ENCODE results near the gene SORBS2.
"Not testable (repeated sequence)": the region's sequence is repeated elsewhere in the genome, so short reads cannot be mapped to it uniquely, and the experiment has no call there.

Gene SORBS2

GRCh38 chr4:185716577-185717376 is 95.2 kb downstream of the SORBS2 start:
- H3K4me1 ChIP-seq (ENCODE audit: control insufficient read depth, insufficient read depth, low read length, poor library complexity, severe bottlenecking) = no peaks in the 10 kb centered on the region
- DNase-seq = no peak
- no peaks in the 10 kb centered on the region for H3K36me3 ChIP-seq (ENCODE audit: control insufficient read depth, insufficient read depth, low read length)
- no peak overlapping the region for H3K27ac ChIP-seq (ENCODE audit: insufficient read depth, low read length, poor library complexity, severe bottlenecking)
- H3K9me3 ChIP-seq (ENCODE audit: control insufficient read depth, low read length) = no peaks in the 10 kb centered on the region
- no peaks in the 10 kb centered on the region for H3K27me3 ChIP-seq (replicated peaks; ENCODE audit: control insufficient read depth, insufficient read depth, low read length, poor library complexity, severe bottlenecking)
- H3K4me3 ChIP-seq (ENCODE audit: insufficient read depth, low read depth, low read length, poor library complexity, severe bottlenecking) = no peak overlapping the region

GRCh38 chr4:185716141-185716551 is 95.8 kb downstream of the SORBS2 start:
- H3K27me3 ChIP-seq (replicated peaks; ENCODE audit: control insufficient read depth, insufficient read depth, low read length, poor library complexity, severe bottlenecking) = no peaks in the 10 kb centered on the region
- H3K9me3 ChIP-seq (ENCODE audit: control insufficient read depth, low read length) = no peaks in the 10 kb centered on the region
- no peak for DNase-seq
- no peak overlapping the region for H3K27ac ChIP-seq (ENCODE audit: insufficient read depth, low read length, poor library complexity, severe bottlenecking)
- no peaks in the 10 kb centered on the region for H3K4me1 ChIP-seq (ENCODE audit: control insufficient read depth, insufficient read depth, low read length, poor library complexity, severe bottlenecking)
- H3K4me3 ChIP-seq (ENCODE audit: insufficient read depth, low read depth, low read length, poor library complexity, severe bottlenecking) = no peak overlapping the region
- no peaks in the 10 kb centered on the region for H3K36me3 ChIP-seq (ENCODE audit: control insufficient read depth, insufficient read depth, low read length)

- H3K36me3 ChIP-seq (ENCODE audit: control insufficient read depth, insufficient read depth, low read length); H3K4me1 ChIP-seq (ENCODE audit: control insufficient read depth, insufficient read depth, low read length, poor library complexity, severe bottlenecking); H3K27ac ChIP-seq (ENCODE audit: insufficient read depth, low read length, poor library complexity, severe bottlenecking); H3K9me3 ChIP-seq (ENCODE audit: control insufficient read depth, low read length); H3K4me3 ChIP-seq (ENCODE audit: insufficient read depth, low read depth, low read length, poor library complexity, severe bottlenecking); H3K27me3 ChIP-seq (replicated peaks; ENCODE audit: control insufficient read depth, insufficient read depth, low read length, poor library complexity, severe bottlenecking); DNase-seq: not testable (repeated sequence)
Observed at GRCh38 chr4:185714524-185714923, 97.5 kb downstream of the SORBS2 start.

GRCh38 chr4:185713731-185714130 is 98.3 kb downstream of the SORBS2 start:
- Histone ChIP-seq H3K4me1 (ENCODE audit: control insufficient read depth, insufficient read depth, low read length, poor library complexity, severe bottlenecking) (no peaks in the 10 kb centered on the region), H3K27me3 (replicated peaks; ENCODE audit: control insufficient read depth, insufficient read depth, low read length, poor library complexity, severe bottlenecking) (no peaks in the 10 kb centered on the region), H3K36me3 (ENCODE audit: control insufficient read depth, insufficient read depth, low read length) (no peaks in the 10 kb centered on the region), H3K27ac (ENCODE audit: insufficient read depth, low read length, poor library complexity, severe bottlenecking) (no peak overlapping the region), H3K9me3 (ENCODE audit: control insufficient read depth, low read length) (no peaks in the 10 kb centered on the region), H3K4me3 (ENCODE audit: insufficient read depth, low read depth, low read length, poor library complexity, severe bottlenecking) (no peak overlapping the region)
- no peak for DNase-seq

- DNase-seq = no peak
- Histone ChIP-seq H3K4me1 (ENCODE audit: control insufficient read depth, insufficient read depth, low read length, poor library complexity, severe bottlenecking) (no peaks in the 10 kb centered on the region), H3K4me3 (ENCODE audit: insufficient read depth, low read depth, low read length, poor library complexity, severe bottlenecking) (no peak overlapping the region), H3K9me3 (ENCODE audit: control insufficient read depth, low read length) (no peaks in the 10 kb centered on the region), H3K27ac (ENCODE audit: insufficient read depth, low read length, poor library complexity, severe bottlenecking) (no peak overlapping the region), H3K27me3 (replicated peaks; ENCODE audit: control insufficient read depth, insufficient read depth, low read length, poor library complexity, severe bottlenecking) (no peaks in the 10 kb centered on the region), H3K36me3 (ENCODE audit: control insufficient read depth, insufficient read depth, low read length) (no peaks in the 10 kb centered on the region)
Observed at GRCh38 chr4:185713272-185713671, 98.7 kb downstream of the SORBS2 start.

- no peaks in the 10 kb centered on the region for H3K4me1 ChIP-seq (ENCODE audit: control insufficient read depth, insufficient read depth, low read length, poor library complexity, severe bottlenecking)
- H3K27ac ChIP-seq (ENCODE audit: insufficient read depth, low read length, poor library complexity, severe bottlenecking) = no peak overlapping the region
- H3K9me3 ChIP-seq (ENCODE audit: control insufficient read depth, low read length) = no peaks in the 10 kb centered on the region
- DNase-seq = no peak
- H3K4me3 ChIP-seq (ENCODE audit: insufficient read depth, low read depth, low read length, poor library complexity, severe bottlenecking) = no peak overlapping the region
- no peaks in the 10 kb centered on the region for H3K27me3 ChIP-seq (replicated peaks; ENCODE audit: control insufficient read depth, insufficient read depth, low read length, poor library complexity, severe bottlenecking)
- H3K36me3 ChIP-seq (ENCODE audit: control insufficient read depth, insufficient read depth, low read length) = no peaks in the 10 kb centered on the region
Observed at GRCh38 chr4:185712350-185713024, 99.5 kb downstream of the SORBS2 start.

GRCh38 chr4:185711726-185712125 is 100.3 kb downstream of the SORBS2 start:
- no peak overlapping the region for H3K4me3 ChIP-seq (ENCODE audit: insufficient read depth, low read depth, low read length, poor library complexity, severe bottlenecking)
- H3K27me3 ChIP-seq (replicated peaks; ENCODE audit: control insufficient read depth, insufficient read depth, low read length, poor library complexity, severe bottlenecking) = no peaks in the 10 kb centered on the region
- no peaks in the 10 kb centered on the region for H3K9me3 ChIP-seq (ENCODE audit: control insufficient read depth, low read length)
- H3K36me3 ChIP-seq (ENCODE audit: control insufficient read depth, insufficient read depth, low read length) = no peaks in the 10 kb centered on the region
- DNase-seq = no peak
- no peak overlapping the region for H3K27ac ChIP-seq (ENCODE audit: insufficient read depth, low read length, poor library complexity, severe bottlenecking)
- H3K4me1 ChIP-seq (ENCODE audit: control insufficient read depth, insufficient read depth, low read length, poor library complexity, severe bottlenecking) = no peaks in the 10 kb centered on the region

- DNase-seq = no peak
- no peak overlapping the region for H3K4me3 ChIP-seq (ENCODE audit: insufficient read depth, low read depth, low read length, poor library complexity, severe bottlenecking)
- H3K27me3 ChIP-seq (replicated peaks; ENCODE audit: control insufficient read depth, insufficient read depth, low read length, poor library complexity, severe bottlenecking) = no peaks in the 10 kb centered on the region
- no peaks in the 10 kb centered on the region for H3K4me1 ChIP-seq (ENCODE audit: control insufficient read depth, insufficient read depth, low read length, poor library complexity, severe bottlenecking)
- no peaks in the 10 kb centered on the region for H3K9me3 ChIP-seq (ENCODE audit: control insufficient read depth, low read length)
- no peak overlapping the region for H3K27ac ChIP-seq (ENCODE audit: insufficient read depth, low read length, poor library complexity, severe bottlenecking)
- no peaks in the 10 kb centered on the region for H3K36me3 ChIP-seq (ENCODE audit: control insufficient read depth, insufficient read depth, low read length)
Observed at GRCh38 chr4:185710487-185710995, 101.5 kb downstream of the SORBS2 start.

- H3K27me3 ChIP-seq (replicated peaks; ENCODE audit: control insufficient read depth, insufficient read depth, low read length, poor library complexity, severe bottlenecking) = no peaks in the 10 kb centered on the region
- no peak overlapping the region for H3K27ac ChIP-seq (ENCODE audit: insufficient read depth, low read length, poor library complexity, severe bottlenecking)
- no peak for DNase-seq
- no peaks in the 10 kb centered on the region for H3K36me3 ChIP-seq (ENCODE audit: control insufficient read depth, insufficient read depth, low read length)
- no peaks in the 10 kb centered on the region for H3K9me3 ChIP-seq (ENCODE audit: control insufficient read depth, low read length)
- H3K4me3 ChIP-seq (ENCODE audit: insufficient read depth, low read depth, low read length, poor library complexity, severe bottlenecking) = no peak overlapping the region
- no peaks in the 10 kb centered on the region for H3K4me1 ChIP-seq (ENCODE audit: control insufficient read depth, insufficient read depth, low read length, poor library complexity, severe bottlenecking)
Observed at GRCh38 chr4:185709802-185710486, 102.0 kb downstream of the SORBS2 start.

- H3K27me3 ChIP-seq (replicated peaks; ENCODE audit: control insufficient read depth, insufficient read depth, low read length, poor library complexity, severe bottlenecking) = no peaks in the 10 kb centered on the region
- no peaks in the 10 kb centered on the region for H3K36me3 ChIP-seq (ENCODE audit: control insufficient read depth, insufficient read depth, low read length)
- no peaks in the 10 kb centered on the region for H3K4me1 ChIP-seq (ENCODE audit: control insufficient read depth, insufficient read depth, low read length, poor library complexity, severe bottlenecking)
- H3K4me3 ChIP-seq (ENCODE audit: insufficient read depth, low read depth, low read length, poor library complexity, severe bottlenecking) = no peak overlapping the region
- no peak overlapping the region for H3K27ac ChIP-seq (ENCODE audit: insufficient read depth, low read length, poor library complexity, severe bottlenecking)
- no peak for DNase-seq
- H3K9me3 ChIP-seq (ENCODE audit: control insufficient read depth, low read length) = no peaks in the 10 kb centered on the region
Observed at GRCh38 chr4:185708348-185708747, 103.6 kb downstream of the SORBS2 start.
